ENCODE results near the gene R3HDM1. TPM values are rescaled to one million over a fixed set of nuclear protein-coding genes. Genes with fewer than 3 reads are reported as not detected.
"Not testable (repeated sequence)": the region's sequence is repeated elsewhere in the genome, so short reads cannot be mapped to it uniquely, and the experiment has no call there.

Gene R3HDM1
- total RNA-seq, 1 donor from 2014 or later = 360 TPM

DNA sequence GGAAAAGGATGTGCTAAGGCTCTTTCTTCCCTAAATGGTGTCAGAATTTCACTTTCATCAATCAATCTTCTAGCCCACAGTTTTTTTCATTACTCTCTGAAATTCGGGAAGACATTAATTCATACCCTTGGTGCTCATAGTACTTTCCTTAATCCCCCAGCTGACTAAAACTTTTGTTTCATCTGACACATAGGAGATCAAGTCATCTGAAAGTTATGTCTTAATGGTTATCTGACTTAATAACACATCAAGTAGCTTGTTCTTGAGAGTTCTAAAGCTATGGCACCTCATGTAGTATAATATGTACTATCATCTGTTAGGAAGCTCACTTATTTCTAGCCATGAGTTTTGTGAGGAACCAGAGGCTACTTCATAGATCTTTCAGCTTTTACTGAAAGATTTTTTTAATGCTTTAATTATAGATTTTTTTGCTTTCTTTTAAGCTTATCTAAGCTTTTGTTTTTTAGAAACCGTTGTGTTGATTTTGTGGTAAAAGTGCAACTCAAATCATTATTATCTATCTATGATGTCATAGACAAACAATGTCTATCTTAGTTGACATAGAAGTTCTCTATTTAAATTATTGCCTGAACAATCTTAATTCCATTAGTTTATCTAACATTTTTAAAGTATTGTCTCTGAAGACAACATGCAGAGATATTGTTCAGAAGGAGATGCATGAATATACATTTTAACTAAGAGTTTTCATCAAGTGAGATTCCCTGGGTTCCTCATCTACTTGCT lies 116.7 kb downstream of the R3HDM1 start:
- DNase-seq = no peak

DNA sequence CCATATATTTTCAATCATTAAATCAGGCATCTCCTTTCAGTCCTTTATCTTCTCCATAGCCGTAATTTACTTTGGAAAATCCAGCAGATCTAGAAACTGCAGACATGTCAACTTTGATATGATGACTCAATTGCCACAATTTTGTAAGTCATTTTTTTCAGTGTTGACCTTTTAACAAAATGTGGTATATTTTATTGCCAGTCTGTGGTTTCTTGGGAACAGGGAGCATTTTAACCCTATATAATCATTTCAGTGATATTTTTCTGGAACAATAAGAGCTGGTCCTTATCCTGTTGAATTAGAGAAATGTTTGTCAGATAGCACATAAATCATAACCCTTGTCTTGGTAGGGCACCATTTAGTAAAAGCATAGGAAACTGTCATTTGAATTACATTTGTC lies 119.4 kb downstream of the R3HDM1 start:
- DNase-seq = no peak

DNA sequence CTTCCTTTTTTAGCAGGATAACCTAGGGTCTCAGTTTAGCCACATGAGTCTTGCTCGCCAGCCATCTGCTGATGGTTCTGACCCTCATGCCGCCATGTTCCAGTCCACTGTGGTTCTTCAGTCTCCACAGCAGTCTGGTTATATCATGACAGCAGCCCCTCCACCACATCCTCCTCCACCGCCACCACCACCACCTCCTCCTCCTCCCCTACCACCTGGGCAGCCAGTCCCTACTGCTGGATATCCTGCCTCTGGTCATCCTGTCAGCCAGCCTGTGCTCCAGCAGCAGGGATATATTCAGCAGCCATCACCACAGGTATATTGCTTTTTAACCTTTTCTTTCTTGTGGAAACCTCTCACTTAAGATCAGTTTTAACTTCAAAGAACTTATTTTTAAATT lies 120.4 kb downstream of the R3HDM1 start:
- no peak for DNase-seq

DNA sequence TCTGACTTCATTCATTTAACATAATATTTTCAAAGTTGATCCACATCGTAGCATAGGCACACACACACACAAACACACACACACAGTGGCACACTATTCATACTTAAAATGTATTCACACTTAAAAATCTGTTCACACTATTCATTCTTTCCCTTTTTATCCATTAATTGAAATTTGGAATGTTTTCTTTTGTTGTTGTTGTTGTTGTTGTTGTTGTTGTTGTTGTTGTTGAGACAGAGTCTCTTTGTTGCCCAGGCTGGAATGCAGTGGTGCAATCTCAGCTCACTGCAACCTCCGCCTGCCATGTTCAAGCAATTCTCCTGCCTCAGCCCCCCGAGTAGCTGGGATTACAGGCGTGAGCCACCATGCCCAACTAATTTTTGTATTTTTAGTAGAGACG lies 123.0 kb downstream of the R3HDM1 start:
- not testable (repeated sequence) for DNase-seq

DNA sequence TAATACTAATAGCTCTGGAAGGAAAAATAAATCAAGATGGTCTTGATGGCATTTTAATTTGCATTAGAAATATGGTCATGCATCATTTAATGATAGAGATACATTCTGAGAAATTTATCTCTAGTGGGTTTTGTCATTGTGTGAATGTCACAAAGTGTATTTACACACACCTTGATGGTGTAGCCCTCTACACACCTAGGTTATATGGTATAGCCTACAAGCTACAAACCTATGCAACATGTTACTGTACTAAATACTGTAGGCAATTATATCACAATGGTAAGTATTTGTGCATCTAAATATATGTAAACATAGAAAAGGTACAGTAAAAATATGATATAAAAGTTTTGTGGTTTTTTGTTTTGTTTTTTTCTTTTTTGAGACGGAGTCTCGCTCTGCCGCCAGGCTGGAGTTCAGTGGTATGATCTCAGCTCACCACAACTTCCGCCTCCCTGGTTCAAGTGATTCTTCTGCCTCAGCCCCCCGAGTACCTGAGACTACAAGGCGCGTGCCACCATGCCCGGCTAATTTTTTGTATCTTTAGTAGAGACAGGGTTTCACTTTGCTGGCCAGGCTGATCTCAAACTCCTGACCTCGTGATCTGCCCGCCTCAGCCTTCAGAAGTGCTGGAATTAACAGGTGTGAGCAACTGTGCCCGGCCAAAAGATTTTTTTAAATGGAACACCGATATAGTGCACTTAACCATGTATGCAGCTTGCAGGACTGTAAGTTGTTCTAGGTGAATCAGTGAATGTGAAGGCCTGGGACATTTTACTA lies 126.7 kb downstream of the R3HDM1 start:
- DNase-seq = no peak

DNA sequence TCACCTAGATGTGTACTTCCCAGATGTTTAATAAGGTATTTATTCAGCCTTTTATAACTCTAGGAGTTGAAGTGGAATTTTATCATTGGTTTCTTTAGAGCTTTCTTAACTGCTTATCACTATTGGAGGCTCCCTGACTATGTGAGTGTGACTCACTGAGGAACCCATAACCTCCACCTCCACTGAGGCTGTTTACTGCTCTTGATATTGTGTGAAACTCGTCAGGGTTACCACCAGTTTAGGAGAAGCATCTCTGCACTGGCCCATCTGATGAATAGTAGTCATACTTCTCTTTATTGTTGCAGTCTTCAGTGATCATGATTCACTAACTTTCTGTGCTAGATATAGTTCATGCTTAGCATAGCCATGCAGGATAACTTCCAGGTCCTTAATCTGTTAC lies 130.8 kb downstream of the R3HDM1 start:
- no peak for DNase-seq

DNA sequence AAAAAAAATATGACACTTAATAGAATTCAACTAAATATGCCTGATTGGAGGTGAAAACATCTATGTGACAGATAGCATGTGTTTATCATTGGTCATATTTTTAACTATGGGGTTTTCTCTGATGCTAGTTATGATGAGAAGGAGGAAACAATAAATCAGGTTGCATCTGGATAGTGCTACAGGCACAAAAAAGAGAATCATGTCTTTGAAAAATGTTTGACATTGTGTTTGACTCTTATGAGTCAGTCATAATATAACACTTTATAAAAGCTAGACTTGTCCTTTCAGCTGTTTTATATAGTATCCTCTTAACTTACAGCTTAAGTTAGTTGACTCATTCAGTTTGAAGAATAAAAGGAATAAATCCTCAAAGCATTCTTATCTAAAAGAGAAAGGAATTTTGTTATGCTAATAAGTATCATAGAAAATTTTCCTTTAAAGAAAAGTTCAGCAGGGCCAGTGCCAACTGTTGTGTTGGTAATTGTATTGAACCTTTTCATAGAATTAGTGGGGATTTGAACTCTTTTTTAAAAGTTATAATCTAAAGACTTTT lies 131.9 kb downstream of the R3HDM1 start:
- no peak for DNase-seq

DNA sequence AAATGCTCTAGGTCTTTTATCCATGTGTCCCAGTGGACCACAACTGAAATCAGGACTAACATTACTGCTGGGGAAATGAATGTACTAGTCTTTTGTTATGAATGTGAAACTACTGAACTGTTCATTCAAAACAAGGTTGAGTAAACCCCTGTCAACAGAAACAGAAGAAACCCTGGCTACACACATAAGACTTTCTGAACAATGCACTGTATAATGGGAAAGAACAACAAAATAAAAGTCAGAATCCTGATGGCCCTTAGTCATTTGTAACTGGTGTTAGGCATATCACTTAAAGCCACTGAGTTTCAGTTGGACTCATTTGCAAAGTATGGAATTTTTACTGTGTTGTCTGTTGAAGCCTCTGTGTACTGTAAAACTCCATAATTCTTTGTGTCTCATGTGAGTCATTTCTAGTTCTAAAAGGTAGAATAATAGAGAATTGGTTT lies 133.4 kb downstream of the R3HDM1 start:
- DNase-seq = no peak

DNA sequence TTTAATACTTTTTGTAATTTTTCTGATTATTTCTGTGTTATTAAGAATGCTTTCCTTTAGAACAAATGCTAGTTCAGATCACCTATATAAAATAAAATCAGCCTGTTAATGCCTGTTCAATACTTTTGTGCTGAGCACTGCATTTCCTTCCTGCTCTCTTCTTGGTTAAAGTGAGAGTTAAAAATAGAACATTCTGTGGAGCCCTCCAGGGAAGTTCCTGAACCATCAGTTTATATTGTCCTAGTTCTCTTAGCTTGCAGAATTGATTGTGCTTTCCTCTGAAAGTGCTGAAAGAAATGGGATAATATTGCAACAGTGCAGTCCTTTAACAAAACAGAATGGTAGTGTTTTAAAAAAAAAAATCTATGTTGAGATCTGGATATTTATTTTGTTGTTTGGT lies 135.8 kb downstream of the R3HDM1 start:
- no peak for DNase-seq

DNA sequence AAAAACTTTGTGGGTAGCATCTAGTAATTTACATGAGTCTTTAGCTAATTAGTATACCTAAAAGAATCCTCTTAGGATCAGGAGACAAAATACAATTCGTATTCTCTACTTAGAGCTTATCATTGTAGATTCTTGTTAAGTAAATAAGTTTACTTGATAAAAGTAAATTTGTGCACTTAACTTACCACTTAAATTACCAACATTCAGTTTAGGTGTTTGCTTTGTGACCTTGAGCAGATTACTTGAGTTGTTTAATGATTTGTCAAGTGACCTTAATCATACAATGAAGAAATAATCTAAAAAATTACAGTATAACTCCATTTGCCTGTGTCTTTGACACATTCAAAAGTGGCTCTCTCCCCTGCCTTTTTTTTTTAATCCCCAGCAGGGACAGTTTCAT lies 143.2 kb downstream of the R3HDM1 start:
- no peak for DNase-seq

DNA sequence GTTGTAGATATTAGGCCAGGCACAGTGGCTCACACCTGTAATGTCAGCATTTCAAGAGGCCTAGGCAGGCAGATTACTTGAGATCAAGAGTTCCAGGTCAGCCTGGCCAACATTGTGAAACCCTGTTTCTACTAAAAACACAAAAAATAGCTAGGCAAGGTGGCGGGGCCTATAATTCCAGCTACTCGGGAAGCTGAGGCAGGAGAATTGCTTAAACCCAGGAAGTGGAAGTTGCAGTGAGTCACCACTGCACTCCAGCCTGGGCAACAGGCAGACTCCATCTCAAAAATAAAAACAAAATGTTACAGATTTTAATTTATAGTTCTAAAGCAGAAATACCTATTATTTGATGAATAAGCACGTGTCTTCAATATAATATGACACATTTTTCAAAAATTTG lies 144.7 kb downstream of the R3HDM1 start:
- no peak for DNase-seq

DNA sequence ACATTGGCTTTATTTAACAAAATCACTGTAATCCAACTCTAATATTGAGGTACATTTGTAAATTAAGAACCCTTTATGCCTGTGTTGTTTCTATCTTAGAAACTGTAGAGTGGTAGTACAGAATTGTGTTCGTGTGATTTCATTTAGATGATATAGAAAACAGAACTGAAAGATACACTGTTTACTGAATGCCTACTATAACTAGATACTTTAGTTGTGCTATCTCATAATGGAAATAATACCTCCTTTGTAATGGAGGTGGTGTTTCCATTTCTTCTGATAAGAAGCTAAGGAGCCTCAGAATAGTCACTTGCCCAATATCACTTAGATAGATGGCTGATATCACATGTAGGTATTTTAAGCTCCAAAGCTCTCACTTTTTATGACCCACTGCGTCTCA lies 147.8 kb downstream of the R3HDM1 start:
- no peak for DNase-seq

DNA sequence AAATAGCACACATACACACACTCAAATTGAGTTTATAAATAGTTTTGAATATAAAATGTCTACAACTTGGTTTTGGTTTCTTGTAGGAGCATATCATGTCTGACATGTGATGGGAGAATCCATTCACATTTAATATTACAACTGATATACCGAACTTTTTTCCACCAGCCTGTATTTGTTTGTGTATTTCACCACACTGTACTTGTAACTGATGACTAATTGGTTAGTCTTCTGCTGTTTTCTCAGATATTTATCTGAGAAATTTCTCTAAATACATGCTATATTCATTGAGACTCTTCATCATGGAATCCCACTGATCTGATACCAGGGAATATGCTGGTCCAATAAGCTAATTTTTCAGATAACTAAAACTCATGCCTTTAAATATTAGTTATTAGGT lies 154.1 kb downstream of the R3HDM1 start:
- DNase-seq = no peak

DNA sequence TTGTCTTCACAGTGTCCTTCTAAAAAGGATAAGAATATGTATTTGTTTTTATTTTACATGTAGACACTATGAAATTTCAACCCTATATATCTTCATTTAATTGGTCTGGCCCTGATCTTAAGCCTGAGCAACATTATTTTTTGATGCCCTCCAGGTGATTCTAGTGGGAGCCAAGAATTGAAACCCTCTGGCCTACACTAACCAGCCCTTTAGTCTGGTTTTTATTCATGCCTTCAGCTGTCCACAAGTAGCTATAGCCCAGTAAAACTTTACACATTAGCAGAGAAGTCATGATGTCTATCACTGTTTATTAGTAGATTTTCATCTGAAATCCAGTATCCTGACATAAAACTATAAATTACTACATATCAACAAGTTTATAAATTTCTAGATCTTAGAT lies 157.7 kb downstream of the R3HDM1 start:
- DNase-seq = no peak

DNA sequence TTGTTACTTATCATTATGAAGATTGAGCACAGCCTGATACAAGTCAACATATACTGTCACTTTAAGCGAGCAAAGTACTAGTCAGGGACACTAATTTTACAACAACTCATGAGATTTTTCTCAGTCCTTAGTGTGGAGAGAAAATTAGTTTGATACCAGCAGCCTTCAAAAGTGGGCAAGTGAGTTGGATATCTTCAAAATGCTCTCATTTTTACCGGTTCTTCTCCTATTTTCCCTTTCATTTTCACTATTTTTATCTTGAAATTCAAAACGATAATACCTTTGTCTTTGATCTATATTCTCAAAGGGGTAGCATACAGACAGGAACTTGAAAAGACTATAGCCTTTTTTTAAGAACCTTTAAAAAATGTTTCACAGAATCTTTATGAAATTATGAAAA lies 158.4 kb downstream of the R3HDM1 start:
- DNase-seq = no peak

DNA sequence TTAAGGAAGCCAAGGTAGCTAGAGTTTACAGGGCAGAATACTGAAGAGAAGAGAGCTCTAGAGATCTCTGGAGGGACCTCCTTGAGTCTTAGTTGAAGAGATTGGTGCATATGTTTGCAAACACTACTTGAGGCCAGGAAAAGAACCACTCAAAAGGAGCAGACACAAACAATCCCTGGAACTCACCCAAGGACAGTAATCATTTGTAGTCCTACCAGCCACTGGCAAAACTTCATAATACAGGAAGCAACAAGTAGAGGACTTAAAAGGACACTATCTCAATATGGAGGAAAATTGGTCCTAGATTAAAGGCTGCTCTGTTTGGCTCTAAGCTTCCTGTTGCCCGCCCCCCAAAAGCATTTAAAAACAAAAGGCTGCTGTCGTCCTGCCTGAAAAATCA lies 163.4 kb downstream of the R3HDM1 start:
- no peak for DNase-seq

DNA sequence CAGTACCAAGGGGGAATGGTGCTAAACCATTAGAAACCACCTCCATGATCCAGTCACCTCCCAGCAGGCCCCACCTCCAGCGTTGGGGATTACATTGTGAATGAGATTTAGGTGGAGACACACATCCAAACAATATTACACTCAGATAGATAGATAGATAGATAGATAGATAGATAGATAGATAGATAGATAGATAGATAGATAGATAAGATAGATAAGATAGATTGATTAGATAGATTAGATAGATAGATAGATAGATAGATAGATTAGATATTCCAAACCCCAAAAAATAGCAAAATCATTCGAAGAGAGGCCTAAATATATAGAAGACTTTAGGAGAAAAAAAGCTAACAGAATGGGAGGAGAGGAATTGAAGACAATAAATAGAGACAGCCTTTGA lies 167.6 kb downstream of the R3HDM1 start:
- no peak for DNase-seq

DNA sequence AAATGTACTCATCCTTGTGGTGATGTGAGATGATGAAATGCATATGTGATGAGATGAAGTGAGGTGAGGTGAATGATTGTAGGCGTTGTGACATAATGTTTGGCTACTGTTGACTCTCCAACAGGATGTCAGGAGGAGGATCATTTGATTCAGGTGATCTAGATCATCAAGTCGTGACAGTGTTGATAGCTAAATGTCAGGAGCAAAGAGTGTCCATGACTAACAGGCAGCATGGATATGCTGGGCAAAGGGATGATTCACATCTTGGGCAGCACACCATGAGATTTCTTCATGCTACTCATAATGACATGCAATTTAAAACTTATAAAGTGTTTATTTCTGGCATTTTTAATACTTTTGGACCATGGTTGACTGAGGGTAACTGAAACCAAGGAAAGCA lies 170.2 kb downstream of the R3HDM1 start:
- DNase-seq = no peak

DNA sequence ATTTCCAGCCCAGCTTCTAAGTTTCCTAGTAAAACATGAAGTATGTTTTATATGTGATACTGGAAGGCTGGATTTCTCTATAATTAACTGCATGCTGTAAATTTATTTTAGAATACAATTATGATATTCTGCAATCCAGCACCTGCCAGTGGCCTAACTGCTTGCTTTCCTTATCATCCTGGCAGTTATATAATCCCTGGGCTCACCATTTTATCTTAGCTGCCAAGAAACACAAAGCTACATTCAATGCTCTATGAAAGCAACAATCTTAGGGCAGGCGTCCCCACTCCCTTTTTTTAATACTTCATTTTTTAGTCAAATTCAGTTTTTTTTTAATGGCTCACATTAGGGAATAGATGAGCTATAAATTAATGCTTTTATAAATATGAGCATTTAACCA lies 172.0 kb downstream of the R3HDM1 start:
- DNase-seq = no peak

DNA sequence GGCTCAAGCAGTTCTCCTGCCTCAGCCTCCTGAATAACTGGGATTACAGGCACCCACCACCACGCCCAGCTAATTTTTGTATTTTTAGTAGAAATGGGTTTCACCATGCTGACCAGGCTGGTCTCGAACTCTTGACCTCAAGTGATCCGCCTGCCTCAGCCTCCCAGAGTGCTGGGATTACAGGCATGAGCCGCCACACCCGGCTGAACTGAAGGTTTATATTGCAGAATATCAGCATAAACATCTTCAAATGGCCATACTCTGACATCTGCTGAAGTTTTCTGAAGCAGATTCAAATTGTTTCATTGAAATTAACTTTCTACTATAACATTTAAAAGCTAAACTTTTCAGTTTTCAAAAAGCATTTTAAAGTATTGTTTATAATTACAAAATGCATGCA lies 172.8 kb downstream of the R3HDM1 start:
- not testable (repeated sequence) for DNase-seq

DNA sequence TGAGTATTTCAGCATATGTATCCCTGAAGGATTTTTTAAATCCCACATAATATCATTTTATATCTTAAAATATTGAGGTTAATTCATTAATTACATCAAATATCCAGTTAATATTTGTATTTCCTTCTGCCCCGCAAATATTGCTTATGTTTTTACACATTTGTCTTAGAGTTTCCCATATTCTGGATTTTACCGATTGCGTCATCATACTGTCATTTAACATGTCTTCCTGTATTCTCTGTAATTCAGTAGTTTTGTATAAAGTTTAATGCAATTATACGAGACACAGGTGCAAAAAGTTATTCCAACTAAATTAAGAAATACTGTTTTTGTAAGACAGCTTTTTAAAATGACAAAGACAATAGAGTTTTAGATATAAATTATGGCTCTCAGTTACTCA lies 176.9 kb downstream of the R3HDM1 start:
- no peak for DNase-seq

DNA sequence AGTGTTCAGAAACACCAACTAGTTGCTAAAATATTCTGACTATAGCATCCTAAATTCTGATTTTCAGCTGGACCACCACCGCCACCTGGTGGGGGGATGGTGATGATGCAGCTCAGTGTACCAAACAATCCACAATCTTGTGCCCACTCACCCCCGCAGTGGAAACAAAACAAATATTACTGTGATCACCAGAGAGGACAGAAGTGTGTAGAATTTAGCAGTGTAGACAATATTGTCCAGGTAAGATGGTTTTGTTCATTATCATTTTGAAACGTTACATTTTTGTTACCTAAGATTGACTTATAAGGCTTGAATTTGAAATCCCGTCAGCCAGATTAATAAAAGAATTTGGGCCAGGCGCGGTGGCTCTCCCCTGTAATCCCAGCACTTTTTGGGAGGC lies 178.7 kb downstream of the R3HDM1 start:
- DNase-seq = peak; percentile 4

DNA sequence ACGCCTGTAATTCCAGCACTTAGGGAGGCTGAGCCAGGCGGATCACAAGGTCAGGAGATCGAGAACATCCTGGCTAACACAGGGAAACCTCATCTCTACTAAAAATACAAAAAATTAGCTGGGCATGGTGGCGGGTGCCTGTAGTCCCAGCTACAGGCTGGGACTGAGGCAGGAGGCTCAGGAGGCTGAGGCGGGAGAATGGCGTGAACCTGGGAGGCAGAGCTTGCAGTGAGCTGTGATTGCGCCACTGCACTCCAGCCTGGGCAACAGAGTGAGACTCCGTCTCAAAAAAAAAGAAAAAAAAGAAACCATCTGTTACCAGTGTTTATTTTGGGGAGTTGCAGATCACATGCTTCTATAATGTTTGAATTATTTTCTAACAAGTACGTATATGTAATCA lies 183.8 kb downstream of the R3HDM1 start:
- DNase-seq = not testable (repeated sequence)

Data from occipital lobe (tissue), 2 donors.